OCI-LY7 (cell line): ENCODE results near the gene PLCL1. TPM values are rescaled to one million over a fixed set of nuclear protein-coding genes. Genes with fewer than 3 reads are reported as not detected.

Experiments used
- BruUV-seq: library from RNA; stranded (reverse); fragments of 400-500 nt; replicated peaks from 2 replicates; lab custom pipeline; 2021; lab: Mats Ljungman, UMichigan
- CTCF ChIA-PET: fragments of 300-600 bp; sonication (Branson Sonifier 250); formaldehyde crosslinking; loops from one replicate; lab custom pipeline; 2022; ENCODE audit warnings: antibody characterized with exemption; ENCODE audit not compliant: unreplicated experiment; lab: Charles Lee
- POLR2A ChIA-PET: fragments of 300-600 bp; sonication (Branson Sonifier 250); formaldehyde crosslinking; loops from one replicate; lab custom pipeline; 2022; ENCODE audit warnings: antibody characterized with exemption; lab: Charles Lee
- DNase-seq: peaks from one replicate; pipeline ENCODE4 v3.0.0-alpha.2; 2015; ENCODE audit warnings: low spot score
- H2AFZ ChIP-seq: fragments of 200-600 bp; sonication (generic), shearing (Covaris generic); 2 replicates; pipeline ENCODE4 v1.6.1; 2014; ENCODE audit warnings: mild to moderate bottlenecking, antibody characterized with exemption, low read length, moderate library complexity
- H3K27ac ChIP-seq: fragments of 200-600 bp; sonication (generic); 2 replicates; pipeline ENCODE4 v1.5.1; 2014; ENCODE audit warnings: mixed run types, low read depth, mild to moderate bottlenecking, moderate library complexity, low read length, inconsistent platforms; ENCODE audit not compliant: poor library complexity, severe bottlenecking
- H3K36me3 ChIP-seq: fragments of 200-600 bp; sonication (generic); 2 replicates; pipeline ENCODE4 v1.6.1; 2014; ENCODE audit warnings: mild to moderate bottlenecking, antibody characterized with exemption, low read length, moderate library complexity, mixed read lengths; ENCODE audit not compliant: insufficient read depth
- H3K4me1 ChIP-seq: fragments of 200-600 bp; sonication (generic); 2 replicates; pipeline ENCODE4 v1.5.1; 2014; ENCODE audit warnings: mild to moderate bottlenecking, low read length; ENCODE audit not compliant: insufficient read depth, poor library complexity, severe bottlenecking
- H3K4me2 ChIP-seq: fragments of 200-600 bp; sonication (generic); 2 replicates; pipeline ENCODE4 v1.6.1; 2014; ENCODE audit warnings: mild to moderate bottlenecking, low read length
- H3K4me3 ChIP-seq: fragments of 200-600 bp; sonication (generic); 2 replicates; pipeline ENCODE4 v1.5.1; 2014; ENCODE audit warnings: mild to moderate bottlenecking, low read depth, low read length; ENCODE audit not compliant: poor library complexity, severe bottlenecking
- H3K79me2 ChIP-seq: fragments of 200-600 bp; sonication (generic); 2 replicates; pipeline ENCODE4 v1.6.1; 2016; ENCODE audit warnings: low read depth, mild to moderate bottlenecking, low read length, moderate library complexity, mixed read lengths; ENCODE audit not compliant: insufficient read depth
- H3K9me2 ChIP-seq: fragments of 200-600 bp; sonication (generic); 2 replicates; pipeline ENCODE4 v1.6.1; 2016; ENCODE audit warnings: mild to moderate bottlenecking, low read length, mixed read lengths; ENCODE audit not compliant: insufficient read depth
- H3K9me3 ChIP-seq: fragments of 200-600 bp; sonication (generic); 2 replicates; pipeline ENCODE4 v1.6.1; 2014; ENCODE audit warnings: mild to moderate bottlenecking, mixed run types, low read length, mixed read lengths
- H4K20me1 ChIP-seq: fragments of 200-600 bp; sonication (generic); 2 replicates; pipeline ENCODE4 v1.6.1; 2014; ENCODE audit warnings: mild to moderate bottlenecking, antibody characterized with exemption, low read length, moderate library complexity, mixed read lengths; ENCODE audit not compliant: insufficient read depth
- EZH2phosphoT487 ChIP-seq: fragments of 200-600 bp; sonication (generic); IDR thresholded peaks from 2 replicates; pipeline ENCODE4 v1.6.1; 2018; ENCODE audit warnings: low read depth, borderline replicate concordance, mild to moderate bottlenecking, mixed run types, antibody characterized with exemption, low read length, moderate library complexity, mixed read lengths
- intact Hi-C: fragments of 100-400 bp; cut with micrococcal nuclease; formaldehyde crosslinking; loops from one replicate; pipeline ENCODE4 v1.10.0; 2022; ENCODE audit not compliant: unreplicated experiment
- total RNA-seq, 2 experiments: library from RNA; depleted of rRNA in 1 of 2; stranded (reverse); fragments of >200 nt in 1 of 2; shearing (Covaris generic) in 1 of 2; gene quantifications; 2 replicates each; pipeline ENCODE4 v1.2.3, GENCODE V29; 2014 to 2022
- TF ChIP-seq, protein P1 (sequence below): fragments of 200-600 bp; sonication (generic); conservative IDR thresholded peaks from 2 replicates; pipeline ENCODE4 v1.5.1; 2014; ENCODE audit warnings: mild to moderate bottlenecking, antibody characterized with exemption, low read length, moderate library complexity, mixed read lengths

Gene PLCL1
- total RNA-seq, 2 experiments from 2014 or later: 0.03 TPM; not detected in 1

DNA sequence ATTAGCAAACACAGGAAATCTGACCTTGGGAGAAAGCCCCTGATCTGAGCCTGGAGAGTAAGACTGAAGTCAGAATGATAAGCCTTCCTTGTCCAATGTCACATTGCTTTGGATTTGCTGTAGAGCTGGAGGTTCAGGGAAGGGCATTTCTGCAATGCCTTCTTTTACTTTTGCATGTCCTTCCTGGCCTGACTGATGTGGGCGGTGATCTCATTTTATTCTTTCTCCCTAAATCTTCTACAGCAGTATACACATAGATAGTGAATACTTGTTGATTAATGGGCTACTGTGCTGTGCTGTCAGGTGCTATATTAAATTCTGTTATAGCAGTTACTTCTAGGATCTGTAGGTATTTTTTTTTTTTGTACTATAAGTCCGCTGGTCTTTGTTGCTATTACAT, 62.6 kb downstream of the PLCL1 start:
- POLR2A ChIA-PET: no interaction called here
- TF ChIP-seq, protein P1, sequence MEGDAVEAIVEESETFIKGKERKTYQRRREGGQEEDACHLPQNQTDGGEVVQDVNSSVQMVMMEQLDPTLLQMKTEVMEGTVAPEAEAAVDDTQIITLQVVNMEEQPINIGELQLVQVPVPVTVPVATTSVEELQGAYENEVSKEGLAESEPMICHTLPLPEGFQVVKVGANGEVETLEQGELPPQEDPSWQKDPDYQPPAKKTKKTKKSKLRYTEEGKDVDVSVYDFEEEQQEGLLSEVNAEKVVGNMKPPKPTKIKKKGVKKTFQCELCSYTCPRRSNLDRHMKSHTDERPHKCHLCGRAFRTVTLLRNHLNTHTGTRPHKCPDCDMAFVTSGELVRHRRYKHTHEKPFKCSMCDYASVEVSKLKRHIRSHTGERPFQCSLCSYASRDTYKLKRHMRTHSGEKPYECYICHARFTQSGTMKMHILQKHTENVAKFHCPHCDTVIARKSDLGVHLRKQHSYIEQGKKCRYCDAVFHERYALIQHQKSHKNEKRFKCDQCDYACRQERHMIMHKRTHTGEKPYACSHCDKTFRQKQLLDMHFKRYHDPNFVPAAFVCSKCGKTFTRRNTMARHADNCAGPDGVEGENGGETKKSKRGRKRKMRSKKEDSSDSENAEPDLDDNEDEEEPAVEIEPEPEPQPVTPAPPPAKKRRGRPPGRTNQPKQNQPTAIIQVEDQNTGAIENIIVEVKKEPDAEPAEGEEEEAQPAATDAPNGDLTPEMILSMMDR: no peak
- no peak for TF ChIP-seq EZH2phosphoT487
- Histone ChIP-seq H3K27ac (no peak overlapping the region), H3K9me3 (no peaks in the 10 kb centered on the region), H3K79me2 (no peaks in the 10 kb centered on the region), H4K20me1 (no peaks in the 10 kb centered on the region), H2AFZ (no peak overlapping the region), H3K4me3 (no peak overlapping the region), H3K4me1 (no peaks in the 10 kb centered on the region), H3K9me2 (no peaks in the 10 kb centered on the region), H3K36me3 (no peaks in the 10 kb centered on the region), H3K4me2 (no peak overlapping the region)
- intact Hi-C loops: no loop called here
- no peak for DNase-seq
- BruUV-seq: no TSS peak
- CTCF ChIA-PET: no interaction called here

DNA sequence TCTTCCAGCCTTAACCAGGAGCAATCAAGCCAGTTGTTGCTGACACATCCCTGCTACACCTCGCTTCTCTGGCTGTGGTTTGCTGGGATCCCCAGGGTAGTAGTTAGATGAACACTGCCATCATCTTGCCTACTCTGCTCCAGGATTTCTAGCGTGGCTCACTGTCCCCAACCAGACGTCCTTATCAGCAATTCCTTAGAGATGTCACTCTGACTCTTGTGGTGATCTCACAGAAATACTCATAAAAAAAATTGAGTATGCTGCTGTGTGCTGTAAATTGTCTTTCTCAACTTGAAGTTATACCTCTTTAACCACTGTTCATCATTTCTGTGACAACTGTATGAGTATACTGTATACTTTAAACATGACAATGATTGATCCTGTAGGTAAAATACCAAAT, 63.2 kb downstream of the PLCL1 start:
- CTCF ChIA-PET: no interaction called here
- Histone ChIP-seq H3K36me3 (no peaks in the 10 kb centered on the region), H3K79me2 (no peaks in the 10 kb centered on the region), H3K4me1 (no peaks in the 10 kb centered on the region), H2AFZ (no peak overlapping the region), H3K27ac (no peak overlapping the region), H4K20me1 (no peaks in the 10 kb centered on the region), H3K9me2 (no peaks in the 10 kb centered on the region), H3K9me3 (no peaks in the 10 kb centered on the region), H3K4me3 (no peak overlapping the region), H3K4me2 (no peak overlapping the region)
- intact Hi-C loops: no loop called here
- no peak for DNase-seq
- no TSS peak for BruUV-seq
- TF ChIP-seq, protein P1: no peak
- TF ChIP-seq EZH2phosphoT487: no peak
- POLR2A ChIA-PET: interaction anchor here (0.9 kb wide), 1 partner anchor 75 kb away, joined by 3 read pairs; no protein-coding TSS in a partner anchor

DNA sequence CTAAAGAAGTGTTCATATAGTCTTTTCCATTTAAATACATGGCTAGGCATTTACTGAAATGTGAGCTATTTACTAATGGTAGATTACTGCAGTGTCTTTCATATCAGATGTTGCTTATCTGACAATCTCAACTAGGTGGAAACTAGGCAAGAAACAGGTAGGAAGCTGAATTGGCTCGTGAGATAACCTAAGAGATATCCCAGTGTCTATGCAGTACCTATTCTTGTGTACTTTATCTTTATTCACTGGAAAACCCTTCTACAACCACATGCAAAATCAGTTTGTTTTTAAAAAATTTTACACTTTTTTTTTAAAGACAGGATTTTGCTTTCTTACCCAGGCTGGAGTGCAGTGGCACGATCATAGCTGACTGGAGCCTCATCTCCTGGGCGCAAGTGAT, 63.8 kb downstream of the PLCL1 start:
- Histone ChIP-seq H3K27ac (no peak overlapping the region), H2AFZ (no peak overlapping the region), H3K79me2 (no peaks in the 10 kb centered on the region), H4K20me1 (no peaks in the 10 kb centered on the region), H3K4me1 (no peaks in the 10 kb centered on the region), H3K9me3 (no peaks in the 10 kb centered on the region), H3K4me3 (no peak overlapping the region), H3K36me3 (no peaks in the 10 kb centered on the region), H3K9me2 (no peaks in the 10 kb centered on the region), H3K4me2 (no peak overlapping the region)
- ChIA-PET CTCF (no interaction called here), POLR2A (interaction anchor here (0.6 to 0.9 kb wide), 3 partner anchors 13 to 75 kb away, joined by 3 to 4 read pairs (median 3); no protein-coding TSS in a partner anchor)
- TF ChIP-seq, protein P1: no peak
- TF ChIP-seq EZH2phosphoT487: no peak
- no peak for DNase-seq
- no TSS peak for BruUV-seq
- intact Hi-C loops: no loop called here
